Activated naive CD4-positive, alpha-beta T cell treated with anti-CD3 and anti-CD28 coated beads for 36 hours (primary cell): ENCODE results near the gene SLC35A2. TPM values are rescaled to one million over a fixed set of nuclear protein-coding genes. Genes with fewer than 3 reads are reported as not detected.

Experiments used
- CTCF ChIA-PET: fragments of 350-600 bp; sonication (Branson Sonifier 250); formaldehyde crosslinking; loops from one replicate; lab custom pipeline; 2021; ENCODE audit warnings: antibody characterized with exemption; lab: Charles Lee
- DNase-seq: peaks from one replicate; pipeline ENCODE4 v3.0.0-alpha.2; 2020
- H3K27ac Mint-ChIP-seq: one replicate; pipeline ENCODE4 v1.8.0; 2021; ENCODE audit warnings: mild to moderate bottlenecking, mixed read lengths
- H3K27me3 Mint-ChIP-seq: one replicate; pipeline ENCODE4 v1.8.0; 2021; ENCODE audit warnings: low read depth, mixed read lengths
- H3K36me3 Mint-ChIP-seq: one replicate; pipeline ENCODE4 v1.8.0; 2021; ENCODE audit warnings: low read depth, mixed read lengths
- H3K4me1 Mint-ChIP-seq: one replicate; pipeline ENCODE4 v1.8.0; 2021; ENCODE audit warnings: low read depth, mixed read lengths
- H3K4me3 Mint-ChIP-seq: one replicate; pipeline ENCODE4 v1.8.0; 2021; ENCODE audit warnings: mild to moderate bottlenecking, moderate library complexity, mixed read lengths
- H3K9me3 Mint-ChIP-seq: one replicate; pipeline ENCODE4 v1.8.0; 2021; ENCODE audit warnings: mixed read lengths
- intact Hi-C: fragments of 100-400 bp; cut with micrococcal nuclease; formaldehyde crosslinking; loops from one replicate; pipeline ENCODE4 v1.15.1; 2023
- total RNA-seq, 2 experiments: library from RNA; stranded (reverse); gene quantifications; one replicate each; pipeline ENCODE4 v1.2.3, GENCODE V29; 2021

The SLC35A2 gene
- total RNA-seq, 2 experiments from 2014 or later, result 23.9 to 26.7 TPM

DNA sequence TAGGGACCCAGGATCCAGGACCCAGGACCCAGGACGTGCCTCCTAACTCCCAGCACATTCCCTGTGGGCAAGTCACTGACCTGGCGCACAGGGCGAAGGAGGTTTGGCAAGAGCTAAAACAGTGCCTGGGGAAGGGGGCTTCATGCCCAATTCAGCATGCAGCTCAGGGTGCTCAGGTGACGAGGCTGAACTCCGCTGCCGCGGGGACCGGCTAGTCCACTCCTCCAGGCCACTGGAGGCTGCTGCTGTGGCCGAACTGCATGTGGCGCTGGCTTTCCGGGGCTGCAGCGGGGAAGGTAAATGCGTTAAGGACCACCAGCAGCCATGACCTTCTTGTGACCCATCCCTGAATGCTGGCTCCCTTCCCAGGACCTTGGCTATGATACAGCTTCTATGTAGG is 12.3 kb upstream of the SLC35A2 start:
- Mint-ChIP-seq H3K36me3 (peaks cover 35% of the 10 kb centered on the region), H3K27ac (peak overlapping the region; percentile 80), H3K4me3 (no peak overlapping the region), H3K4me1 (peaks cover 53% of the 10 kb centered on the region), H3K9me3 (no peaks in the 10 kb centered on the region), H3K27me3 (no peaks in the 10 kb centered on the region)
- no peak for DNase-seq
- intact Hi-C loops, result no loop called here
- CTCF ChIA-PET, result no interaction called here

DNA sequence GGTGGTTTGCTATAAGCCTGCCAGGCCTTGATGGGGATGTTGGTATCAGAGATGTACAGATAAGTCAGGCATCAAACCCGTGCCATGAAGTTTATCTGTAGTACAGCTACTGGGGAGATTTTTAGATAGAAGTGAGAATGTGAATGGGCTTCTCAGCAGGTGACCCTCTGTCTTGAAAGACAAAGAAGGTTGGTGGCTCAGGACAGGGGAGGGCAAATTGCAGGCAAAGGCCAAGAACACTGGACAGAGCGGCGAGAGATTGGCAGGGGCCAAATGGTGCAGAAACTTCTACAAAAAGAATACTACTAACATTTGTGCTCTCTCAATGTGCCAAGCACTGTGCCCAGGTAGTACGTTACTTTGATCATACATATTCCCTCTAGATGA is 9.3 kb upstream of the SLC35A2 start:
- Mint-ChIP-seq H3K4me3 (peak overlapping the region; percentile 95), H3K9me3 (no peaks in the 10 kb centered on the region), H3K27ac (peak overlapping the region; percentile 99), H3K4me1 (peaks cover 40% of the 10 kb centered on the region), H3K27me3 (peaks cover 2% of the 10 kb centered on the region), H3K36me3 (peaks cover 61% of the 10 kb centered on the region)
- intact Hi-C loops, result no loop called here
- no peak for DNase-seq
- CTCF ChIA-PET, result interaction anchor here (1.7 to 3.7 kb wide), 2 partner anchors 14 to 19 kb away, joined by 4 to 42 read pairs; no protein-coding TSS in a partner anchor

GRCh38 chrX:48919947-48920717 is 8.7 kb upstream of the SLC35A2 start:
- Mint-ChIP-seq H3K9me3 (no peaks in the 10 kb centered on the region), H3K27ac (peak overlapping the region; percentile 99), H3K4me1 (peaks cover 35% of the 10 kb centered on the region), H3K27me3 (peaks cover 2% of the 10 kb centered on the region), H3K36me3 (peaks cover 63% of the 10 kb centered on the region), H3K4me3 (peak overlapping the region; percentile 95)
- peak; percentile 67 for DNase-seq
- CTCF ChIA-PET, result interaction anchor here (1.0 to 3.7 kb wide), 3 partner anchors 15 to 25 kb away, joined by 4 to 42 read pairs (median 4); no protein-coding TSS in a partner anchor
- intact Hi-C loops, result loop anchor here (1.0 to 5.0 kb wide), 5 partner anchors 17 to 123 kb away; partner anchors contain the start of genes HDAC6, PQBP1, TFE3 and TIMM17B

GRCh38 chrX:48919360-48919841 is 8.0 kb upstream of the SLC35A2 start:
- intact Hi-C loops, result loop anchor here (1.0 to 5.0 kb wide), 5 partner anchors 18 to 124 kb away; partner anchors contain the start of genes HDAC6, PQBP1, TFE3 and TIMM17B
- peaks cover 68% of the 10 kb centered on the region for H3K36me3 Mint-ChIP-seq
- peak overlapping the region; percentile 95 for H3K4me3 Mint-ChIP-seq
- peaks cover 37% of the 10 kb centered on the region for H3K4me1 Mint-ChIP-seq
- no peaks in the 10 kb centered on the region for H3K9me3 Mint-ChIP-seq
- CTCF ChIA-PET, result interaction anchor here (0.6 to 3.7 kb wide), 3 partner anchors 21 to 26 kb away, joined by 3 to 42 read pairs (median 4); partner anchors contain the start of genes PQBP1 and TIMM17B
- peak overlapping the region; percentile 99 for H3K27ac Mint-ChIP-seq
- peak; percentile 71 for DNase-seq
- peaks cover 2% of the 10 kb centered on the region for H3K27me3 Mint-ChIP-seq

DNA sequence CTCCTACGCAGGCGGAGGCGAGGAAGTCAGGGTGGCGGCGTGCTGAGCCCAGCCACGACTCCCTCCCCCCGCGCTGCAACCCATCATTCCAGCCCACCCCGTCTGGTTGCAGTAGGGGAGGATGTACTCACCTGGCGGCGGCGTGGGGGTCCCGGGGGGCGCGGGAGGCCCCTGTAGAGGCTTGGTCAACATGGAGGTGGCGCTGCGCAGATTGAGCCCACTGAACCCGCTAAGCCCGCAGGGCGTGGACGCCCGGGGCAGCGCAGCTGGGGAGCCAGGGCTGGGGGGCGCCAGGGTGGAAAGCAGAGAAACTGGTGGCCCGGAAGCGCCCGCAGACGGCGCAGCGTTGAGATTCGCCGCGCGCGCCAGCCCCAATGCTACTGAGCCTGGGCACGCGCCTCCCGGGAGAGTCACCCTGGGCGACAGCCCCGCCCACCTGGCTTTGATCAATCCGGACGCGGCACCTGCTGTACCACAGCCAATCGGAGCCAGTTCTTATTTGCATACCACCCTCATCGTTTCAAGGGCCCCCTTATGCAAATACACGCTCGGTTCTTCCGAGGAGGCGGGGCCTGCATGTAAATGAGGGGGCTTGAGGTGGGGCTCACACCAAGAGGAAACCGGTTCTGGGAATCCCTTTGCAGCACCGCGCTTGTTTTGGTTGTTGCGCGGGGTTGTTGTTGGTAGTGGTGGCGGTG is 7.3 kb upstream of the SLC35A2 start, which contains the start of gene PIM2:
TSS of gene PIM2 (minus strand) at position 382 of the 698 bp plus-strand sequence. CDS start at position 192, 190 bp downstream.
- H3K27me3 Mint-ChIP-seq, result peaks cover 2% of the 10 kb centered on the region
- peak within 1 kb of the TSS; percentile 99 for H3K27ac Mint-ChIP-seq
- intact Hi-C loops, result loop anchor here (1.0 to 5.0 kb wide), 5 partner anchors 19 to 125 kb away; partner anchors contain the start of genes HDAC6, PQBP1, TFE3 and TIMM17B
- H3K9me3 Mint-ChIP-seq, result no peaks in the 10 kb centered on the region
- H3K4me3 Mint-ChIP-seq, result peak within 1 kb of the TSS; percentile 95
- DNase-seq, result peak; percentile 94
- H3K4me1 Mint-ChIP-seq, result peaks cover 38% of the 10 kb centered on the region
- peaks cover 70% of the 10 kb centered on the region for H3K36me3 Mint-ChIP-seq
- CTCF ChIA-PET, result interaction anchor here (0.6 to 3.7 kb wide), 3 partner anchors 21 to 26 kb away, joined by 3 to 42 read pairs (median 4); partner anchors contain the start of genes PQBP1 and TIMM17B

- H3K4me3 Mint-ChIP-seq, result peak overlapping the region; percentile 95
- peak overlapping the region; percentile 99 for H3K27ac Mint-ChIP-seq
- H3K9me3 Mint-ChIP-seq, result no peaks in the 10 kb centered on the region
- CTCF ChIA-PET, result no interaction called here
- H3K27me3 Mint-ChIP-seq, result peaks cover 2% of the 10 kb centered on the region
- intact Hi-C loops, result loop anchor here (5.0 kb wide), 1 partner anchor 116 kb away; the partner anchor contains the start of gene HDAC6
- DNase-seq, result no peak
- peaks cover 74% of the 10 kb centered on the region for H3K36me3 Mint-ChIP-seq
- H3K4me1 Mint-ChIP-seq, result peaks cover 40% of the 10 kb centered on the region
Observed at GRCh38 chrX:48918301-48918642, 6.8 kb upstream of the SLC35A2 start.

GRCh38 chrX:48917139-48918001 is 5.9 kb upstream of the SLC35A2 start:
- intact Hi-C loops, result loop anchor here (5.0 kb wide), 1 partner anchor 115 kb away; the partner anchor contains the start of gene HDAC6
- Mint-ChIP-seq H3K4me1 (peaks cover 39% of the 10 kb centered on the region), H3K4me3 (peak overlapping the region; percentile 95), H3K9me3 (no peaks in the 10 kb centered on the region), H3K36me3 (peaks cover 77% of the 10 kb centered on the region), H3K27me3 (peaks cover 2% of the 10 kb centered on the region), H3K27ac (peak overlapping the region; percentile 99)
- DNase-seq, result peak; percentile 92
- CTCF ChIA-PET, result interaction anchor here (0.7 to 1.6 kb wide), 2 partner anchors 20 to 187 kb away, joined by 3 read pairs; partner anchors contain the start of genes PQBP1 and TIMM17B

DNA sequence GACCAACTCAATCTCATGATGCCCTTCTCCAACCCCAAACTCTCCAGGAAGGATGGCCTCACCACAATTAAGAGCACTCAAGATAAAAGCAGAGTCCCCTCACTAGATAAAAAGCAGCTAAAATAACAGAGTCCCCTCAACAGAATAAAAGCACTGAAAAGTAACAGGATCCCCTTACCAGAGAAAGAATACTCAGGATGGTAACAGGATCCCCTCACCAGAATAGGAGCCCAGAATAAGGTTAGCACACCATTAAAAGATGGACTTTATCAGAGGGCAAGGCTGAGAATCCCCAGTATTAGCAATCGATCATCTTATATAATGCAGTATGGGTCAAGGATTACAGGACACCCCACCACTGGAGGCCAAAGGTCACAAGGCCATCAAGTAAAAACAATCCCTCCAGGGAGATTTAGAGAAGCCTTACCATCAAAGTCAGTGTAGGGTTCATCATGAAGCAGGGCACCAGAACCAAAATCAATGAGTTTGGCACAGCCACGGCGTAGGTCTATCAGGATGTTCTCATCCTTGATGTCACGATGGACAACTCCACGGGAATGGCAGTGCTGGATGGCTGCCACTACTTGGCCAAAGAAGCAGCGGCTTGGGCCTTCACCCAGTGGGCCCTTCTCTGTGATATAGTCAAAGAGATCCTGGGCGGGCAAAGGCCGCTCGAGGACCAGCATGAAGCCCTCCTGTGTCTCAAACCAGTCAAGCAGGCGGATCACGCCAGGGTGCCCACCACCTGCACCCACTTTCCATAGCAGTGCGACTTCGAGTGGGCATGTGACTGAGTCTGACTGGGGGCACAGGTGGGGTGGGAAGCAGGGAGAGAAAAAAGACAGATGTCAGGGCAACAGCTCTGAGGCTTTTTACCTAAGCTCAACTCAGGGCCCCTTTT is 3.4 kb upstream of the SLC35A2 start:
- peaks cover 34% of the 10 kb centered on the region for H3K4me1 Mint-ChIP-seq
- peak overlapping the region; percentile 99 for H3K27ac Mint-ChIP-seq
- intact Hi-C loops, result loop anchor here (5.0 kb wide), 3 partner anchors 32 to 113 kb away; partner anchors contain the start of genes GRIPAP1 and HDAC6
- peaks cover 82% of the 10 kb centered on the region for H3K36me3 Mint-ChIP-seq
- DNase-seq, result no peak
- CTCF ChIA-PET, result interaction anchor here (1.5 to 1.6 kb wide), 4 partner anchors 22 to 31 kb away, joined by 4 to 7 read pairs (median 5); no protein-coding TSS in a partner anchor
- H3K9me3 Mint-ChIP-seq, result no peaks in the 10 kb centered on the region
- H3K27me3 Mint-ChIP-seq, result peaks cover 11% of the 10 kb centered on the region
- peak overlapping the region; percentile 95 for H3K4me3 Mint-ChIP-seq

GRCh38 chrX:48913605-48914366 is 2.3 kb upstream of the SLC35A2 start:
- intact Hi-C loops, result loop anchor here (5.0 kb wide), 2 partner anchors 34 to 89 kb away; partner anchors contain the start of gene GRIPAP1

More at GRCh38 chrX:48913605-48914366, 2.3 kb upstream of the SLC35A2 start:
- Mint-ChIP-seq H3K9me3 (no peaks in the 10 kb centered on the region), H3K36me3 (peaks cover 74% of the 10 kb centered on the region), H3K4me3 (peak overlapping the region; percentile 95), H3K4me1 (peaks cover 34% of the 10 kb centered on the region), H3K27me3 (peaks cover 11% of the 10 kb centered on the region), H3K27ac (peak overlapping the region; percentile 99)
- CTCF ChIA-PET, result no interaction called here
- no peak for DNase-seq
